UCSD-AML1 (cell line): ENCODE results near the gene KANK4.
A peak's percentile ranks its signal among the peaks of the same experiment; 100 is the strongest.
"Not testable (repeated sequence)": the region's sequence is repeated elsewhere in the genome, so short reads cannot be mapped to it uniquely, and the experiment has no call there.

Experiments
- DNase-seq: peaks from one replicate; lab custom pipeline; 2025; ENCODE audit not compliant: unreplicated experiment; lab: John Stamatoyannopoulos, UW

The KANK4 gene

DNA sequence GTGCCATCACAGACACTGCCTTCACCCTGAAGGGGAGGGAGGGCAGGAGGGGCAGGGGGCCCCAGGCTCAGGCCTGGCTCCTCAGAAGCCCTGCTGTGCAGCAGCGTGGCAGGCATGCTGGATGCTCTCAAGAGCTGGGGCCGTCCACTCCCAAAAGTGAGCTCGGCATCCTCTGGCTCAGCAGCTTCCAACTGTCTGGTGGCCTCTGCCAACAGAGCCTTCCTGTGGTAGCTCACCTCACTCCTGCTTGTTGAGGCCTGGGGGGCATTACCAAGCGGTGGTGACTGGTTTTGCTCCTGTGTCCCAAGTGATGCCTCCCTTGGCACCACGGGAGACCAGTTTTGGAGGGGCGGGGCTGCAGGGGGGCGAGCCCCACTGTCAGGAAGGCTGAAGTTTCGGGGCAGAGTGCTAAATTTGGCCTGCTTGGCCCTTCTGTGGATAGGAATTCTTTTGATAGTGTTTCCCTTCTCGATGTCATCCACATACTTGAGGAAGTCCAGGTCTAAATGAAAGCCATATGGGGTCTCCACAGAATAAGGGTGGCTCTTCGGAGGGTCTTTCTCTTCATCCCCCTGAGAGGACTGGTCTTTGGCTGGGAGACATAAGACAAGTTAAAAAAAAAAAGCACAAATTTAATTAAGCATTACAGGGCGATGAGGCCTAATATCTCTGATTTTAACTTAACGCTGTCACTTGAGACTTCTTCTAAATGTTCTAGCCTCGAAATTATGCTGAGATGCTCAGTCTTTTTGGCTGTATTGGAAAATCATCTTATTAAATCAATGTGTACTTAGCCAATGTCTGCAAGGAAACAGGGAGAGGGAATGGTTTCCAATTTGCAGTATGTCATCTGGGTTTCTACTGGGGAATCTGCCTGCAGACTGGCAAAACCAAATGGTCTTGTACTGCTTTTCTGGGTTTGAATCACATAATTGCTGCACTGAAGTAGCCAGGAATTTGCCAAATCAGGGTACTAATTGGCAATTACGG lies 44.4 kb downstream of the KANK4 start:
- no peak for DNase-seq

DNA sequence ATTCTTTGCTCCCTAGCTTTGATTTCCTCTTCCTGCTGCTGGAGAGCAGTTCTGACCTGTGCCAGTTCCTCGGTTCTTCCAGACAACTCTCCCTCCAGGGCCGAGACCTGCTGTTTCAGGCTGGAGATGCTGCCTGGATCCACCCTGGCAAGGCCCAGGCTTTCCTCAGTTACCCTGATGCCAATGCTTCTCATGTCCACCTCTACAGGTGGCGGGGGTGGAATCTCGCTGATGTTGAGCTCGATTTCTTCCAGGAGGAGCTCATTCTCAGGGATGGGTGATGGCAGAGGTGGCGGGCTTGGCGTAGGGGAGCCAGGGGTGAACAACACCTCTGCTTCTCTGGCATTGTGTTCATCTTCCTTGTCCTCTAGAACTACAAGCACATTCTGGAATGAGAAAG lies 45.3 kb downstream of the KANK4 start:
- DNase-seq, result no peak

DNA sequence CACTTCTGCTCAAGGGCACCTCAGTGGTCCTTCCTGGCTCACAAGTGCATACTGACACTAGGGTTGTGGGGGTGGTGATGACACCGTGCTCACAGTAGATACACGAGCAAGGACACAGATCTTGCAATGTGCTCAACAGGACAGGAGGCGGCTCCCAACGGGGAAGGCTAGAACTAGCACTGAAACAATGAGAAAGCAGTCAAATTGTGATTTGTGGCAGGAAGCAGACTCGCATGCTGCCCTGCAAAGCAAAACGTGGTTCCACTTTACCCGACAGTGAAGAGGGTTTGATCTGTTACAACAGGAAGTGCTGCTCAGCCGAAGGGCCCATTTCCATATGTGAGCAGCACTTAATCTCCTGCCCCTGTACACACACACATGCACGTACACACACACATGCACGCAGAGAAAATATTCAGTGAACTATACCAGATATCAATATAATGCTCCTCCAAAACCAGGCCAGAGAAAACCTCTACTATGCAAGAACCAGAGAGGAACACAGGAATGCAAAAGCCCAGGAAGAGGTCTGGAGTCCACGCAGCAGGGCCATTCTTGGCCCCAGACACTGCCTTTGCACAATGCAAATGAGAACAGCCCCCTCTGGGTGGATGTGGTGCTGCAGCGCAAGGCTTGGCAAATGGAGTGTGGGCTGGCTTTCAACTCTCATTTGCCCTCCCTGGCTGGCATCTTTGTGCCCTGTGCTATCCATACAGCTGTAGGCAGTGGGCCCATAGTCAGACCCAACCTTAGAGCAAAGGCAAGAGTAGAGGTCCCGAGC lies 47.1 kb downstream of the KANK4 start:
- DNase-seq, result peak; percentile 74

DNA sequence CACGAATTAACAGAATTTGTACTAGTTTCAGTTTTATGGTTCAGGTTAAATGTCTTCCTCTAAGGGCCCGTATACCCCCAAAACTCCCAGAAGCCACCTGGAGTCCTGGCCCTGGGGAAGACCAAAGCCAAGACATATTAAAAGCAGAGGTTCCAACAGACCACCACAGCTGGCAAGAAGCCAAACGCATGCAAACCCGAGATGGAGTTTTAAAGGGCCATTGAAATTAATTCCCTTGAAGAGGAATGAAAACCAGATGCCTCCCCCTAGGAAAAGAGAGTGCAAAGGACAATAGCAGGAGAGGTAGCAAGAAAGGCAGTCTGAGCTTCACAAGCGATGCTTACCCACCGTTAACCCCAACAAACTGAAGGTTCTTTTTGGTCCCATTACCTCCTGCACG lies 48.1 kb downstream of the KANK4 start:
- no peak for DNase-seq

DNA sequence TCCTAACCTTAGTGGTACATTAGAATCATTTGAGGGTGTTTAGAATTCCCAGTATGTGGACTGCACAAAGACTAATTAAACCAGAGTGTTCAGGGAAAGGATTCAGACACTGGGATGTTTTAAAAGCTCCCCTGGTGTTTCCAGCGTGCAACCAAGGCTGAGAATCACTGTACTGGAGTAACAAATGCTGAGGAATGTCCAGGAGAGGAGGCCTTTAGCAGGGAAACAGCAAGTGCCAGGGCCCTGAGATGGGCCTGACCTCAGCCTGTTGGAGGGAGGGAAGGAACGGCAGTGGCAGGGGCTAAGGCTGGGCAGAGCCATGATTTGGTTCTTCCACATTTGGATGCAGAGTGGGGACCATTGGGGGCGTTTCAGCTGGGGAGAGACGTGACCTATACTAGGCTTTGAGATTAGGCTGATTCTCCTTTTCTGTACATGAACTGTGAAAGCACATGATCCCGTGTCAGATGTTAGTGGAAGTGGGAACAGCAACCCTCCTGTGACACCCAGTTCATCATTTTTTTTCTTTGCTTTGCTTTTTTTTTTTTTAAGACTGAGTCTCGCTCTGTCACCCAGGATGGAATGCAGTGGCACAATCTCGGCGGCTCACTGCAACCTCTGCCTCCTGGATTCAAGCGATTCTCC lies 49.3 kb downstream of the KANK4 start:
- no peak for DNase-seq

DNA sequence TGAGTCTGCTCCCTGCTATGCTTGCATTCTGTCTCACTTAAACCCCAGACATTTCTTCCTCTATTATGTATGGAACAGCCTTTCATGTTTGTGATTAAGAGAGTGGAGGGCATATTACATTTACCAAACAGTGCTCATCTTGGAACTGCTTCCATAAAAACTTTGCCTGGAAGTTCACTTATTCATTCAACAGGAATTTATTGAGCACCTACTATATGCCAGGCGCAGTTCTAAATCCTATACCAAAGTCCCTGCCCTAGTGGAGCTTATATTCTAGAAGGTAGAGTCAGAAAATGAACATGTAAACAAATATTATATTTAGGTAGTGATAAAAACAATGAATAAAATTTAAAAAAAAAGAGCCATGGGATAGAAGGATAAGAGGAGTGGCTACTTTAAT lies 49.8 kb downstream of the KANK4 start:
- no peak for DNase-seq

DNA sequence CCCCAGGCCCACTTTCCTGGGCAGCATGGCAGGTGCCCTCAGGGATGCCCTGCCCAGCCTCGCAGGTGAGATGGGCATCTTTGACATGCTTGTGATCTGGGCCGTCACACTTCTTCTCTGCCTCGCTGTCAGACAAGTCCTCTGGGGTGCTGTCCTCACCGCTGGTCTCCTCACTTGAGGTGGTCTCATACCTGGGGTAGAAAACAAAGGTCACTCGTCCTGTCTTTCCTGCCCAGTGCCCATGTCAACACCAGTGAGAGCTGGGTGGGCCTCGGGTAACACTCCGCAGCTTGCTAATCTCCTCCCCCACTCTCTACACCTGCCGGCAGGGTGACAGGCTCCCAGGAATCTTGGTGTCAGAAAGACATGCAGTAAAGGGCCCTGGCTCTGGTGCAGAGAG lies 50.9 kb downstream of the KANK4 start:
- DNase-seq, result no peak

DNA sequence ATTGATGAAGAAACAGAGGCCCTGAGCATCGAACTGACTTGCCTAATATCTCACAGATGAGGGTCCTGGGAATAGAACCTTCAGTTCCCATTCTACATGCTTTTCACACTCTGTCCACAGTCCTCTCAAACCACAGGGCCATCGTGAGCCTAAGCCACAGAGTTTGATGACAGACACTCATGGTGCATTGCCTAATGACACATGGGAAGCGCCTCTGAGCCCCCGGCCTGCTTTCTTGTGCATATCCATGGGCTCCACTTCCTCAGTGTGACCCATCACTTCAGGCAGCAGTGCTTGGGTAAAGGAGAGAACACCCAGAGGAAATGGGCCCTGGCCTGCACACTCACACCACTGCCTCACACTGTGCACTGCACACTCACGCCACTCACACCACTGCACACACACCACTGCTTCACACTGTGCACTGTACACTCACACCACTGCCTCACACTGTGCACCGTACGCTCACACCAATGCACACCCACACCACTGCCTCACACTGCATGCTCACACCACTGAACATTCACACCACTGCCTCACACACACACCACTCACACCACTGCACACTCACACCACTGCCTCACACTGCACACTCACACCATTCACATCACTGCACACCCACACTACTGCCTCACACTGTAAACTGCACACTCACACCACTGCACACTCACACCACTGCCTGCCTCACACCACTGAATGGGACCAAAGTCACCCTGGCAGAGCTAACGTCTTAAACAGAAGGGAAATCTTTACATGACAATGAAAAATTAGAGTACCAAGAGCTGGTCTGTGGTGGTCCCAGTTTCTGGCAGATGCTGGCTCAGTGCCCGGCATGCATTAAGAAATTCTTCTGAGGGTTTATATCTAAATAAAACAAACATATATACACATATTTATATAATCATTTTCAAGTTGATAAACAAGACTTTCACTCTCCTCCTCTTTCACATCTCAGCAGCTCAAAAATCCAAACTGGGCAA lies 53.0 kb downstream of the KANK4 start:
- peak; percentile 27 for DNase-seq

DNA sequence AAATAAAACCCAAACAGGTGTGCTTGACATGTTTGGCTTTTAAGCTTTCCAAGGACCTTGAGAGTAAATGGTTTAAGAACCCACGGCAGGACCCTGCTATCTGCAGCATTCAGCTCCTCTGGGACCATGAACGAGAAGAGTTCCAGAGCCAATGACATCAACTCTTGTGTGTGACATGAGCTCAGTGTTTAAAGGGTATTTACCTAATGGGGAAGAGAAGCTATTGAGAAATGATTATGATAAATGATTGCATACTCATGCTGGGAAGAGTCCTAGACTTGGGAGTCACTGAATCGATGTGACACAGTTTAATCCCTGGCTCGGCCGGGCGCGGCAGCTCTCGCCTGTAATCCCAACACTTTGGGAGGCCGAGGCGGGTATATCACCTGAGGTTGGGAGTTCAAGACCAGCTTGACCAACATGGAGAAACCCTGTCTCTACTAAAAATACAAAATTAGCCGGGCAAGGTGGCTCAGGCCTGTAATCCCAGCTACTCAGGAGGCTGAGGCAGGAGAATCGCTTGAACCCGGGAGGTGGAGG lies 55.4 kb downstream of the KANK4 start:
- no peak for DNase-seq

DNA sequence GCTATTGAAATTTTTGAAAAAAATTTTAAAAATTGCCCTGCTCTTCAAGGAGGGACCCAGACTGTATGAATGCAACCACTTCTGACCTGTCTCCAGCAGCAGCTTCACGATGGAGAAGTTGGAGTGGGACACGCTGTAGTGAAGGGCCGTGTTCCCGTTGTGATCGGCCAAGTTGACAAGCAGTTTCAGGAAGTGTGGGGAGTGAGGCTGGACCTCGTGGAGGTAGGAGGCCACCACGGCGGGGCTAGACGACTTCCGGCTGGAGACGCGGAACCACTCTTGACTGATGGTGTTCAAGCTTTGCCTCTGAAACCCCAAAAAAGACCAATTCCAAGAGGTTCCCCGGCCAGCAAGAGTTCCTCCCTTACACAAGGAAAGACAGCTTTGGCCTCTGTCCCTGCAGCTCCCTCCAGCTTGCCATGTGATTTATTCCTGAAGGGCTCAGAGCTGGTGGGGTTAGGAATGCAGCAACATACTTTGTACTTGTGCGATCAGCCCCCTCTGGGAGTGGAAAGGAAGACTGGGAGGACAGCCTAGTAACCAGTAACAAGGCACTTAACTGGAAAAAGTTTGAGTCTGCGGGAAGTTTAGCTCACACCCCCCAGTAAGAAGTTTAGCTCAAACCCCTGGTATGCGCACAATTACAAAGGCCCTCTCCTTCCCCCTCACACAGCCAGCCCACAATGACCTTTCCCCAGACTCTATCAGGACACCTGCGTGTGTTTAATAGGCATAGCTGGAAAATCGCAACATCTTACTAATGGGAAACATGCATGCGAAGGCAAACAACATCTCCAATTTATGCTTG lies 56.0 kb downstream of the KANK4 start:
- DNase-seq, result peak; percentile 75

DNA sequence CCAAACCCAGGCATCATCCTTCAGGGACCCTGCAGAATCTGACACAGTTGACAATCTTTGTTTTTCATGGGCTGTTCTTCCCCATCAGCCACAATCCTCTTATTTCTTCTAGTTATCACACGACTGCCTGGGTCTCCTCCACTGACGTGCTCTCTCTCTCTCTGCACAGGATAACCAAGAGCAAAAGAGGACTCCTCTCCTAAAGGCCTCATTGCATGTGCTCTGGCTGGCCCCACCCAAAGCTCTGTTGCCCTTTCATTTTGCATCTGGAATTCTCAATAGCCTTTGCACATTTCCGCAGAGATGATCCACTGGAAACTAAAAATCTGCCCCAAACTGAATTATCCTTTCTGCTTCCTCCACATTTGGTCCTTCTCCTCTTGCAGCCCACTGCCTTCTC lies 58.5 kb downstream of the KANK4 start:
- DNase-seq, result no peak

DNA sequence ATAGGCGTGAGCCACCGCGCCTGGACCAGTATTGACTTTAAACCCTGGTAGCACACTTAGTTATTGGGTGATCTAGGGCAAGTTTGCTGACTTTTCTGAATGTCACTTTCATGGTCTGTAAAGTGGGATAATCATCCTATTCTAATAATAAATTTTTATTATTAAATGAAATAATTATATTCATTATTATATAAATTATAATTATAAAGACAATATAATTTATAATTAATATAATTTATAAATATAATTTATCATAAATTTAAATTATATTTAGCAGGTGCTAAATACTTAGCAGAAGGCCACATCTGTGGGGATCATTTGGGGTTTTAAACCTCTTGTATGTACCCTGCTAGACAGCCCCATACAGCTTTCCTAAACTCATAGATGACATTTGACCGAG lies 59.7 kb downstream of the KANK4 start:
- DNase-seq, result no peak

DNA sequence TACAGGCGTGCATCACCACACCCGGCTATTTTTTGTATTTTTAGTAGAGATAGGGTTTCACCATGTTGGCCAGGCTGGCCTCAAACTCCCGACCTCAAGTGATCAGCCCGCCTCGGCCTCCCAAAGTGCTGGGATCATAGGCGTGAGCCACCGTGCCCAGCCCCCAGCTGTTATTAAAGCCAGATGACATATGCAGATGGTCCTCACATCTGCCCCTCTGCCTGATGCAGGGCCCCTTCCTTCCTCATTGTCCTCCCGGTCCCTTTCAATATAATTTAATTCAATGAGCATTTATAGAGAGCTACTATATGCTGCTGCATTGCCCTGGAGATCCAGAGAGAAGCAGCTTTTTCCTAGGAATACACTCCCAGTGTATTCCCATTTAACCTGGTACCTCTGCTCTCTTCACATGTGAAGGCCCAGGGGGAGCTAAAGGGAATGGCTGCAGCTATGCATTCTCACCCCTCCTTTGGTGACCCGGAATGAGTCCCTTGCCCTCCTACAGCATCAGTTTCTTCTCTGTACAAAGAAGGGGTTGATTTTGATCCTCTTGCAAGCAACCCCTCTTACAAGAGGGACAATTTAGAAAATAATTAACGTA lies 69.0 kb downstream of the KANK4 start:
- DNase-seq, result no peak

DNA sequence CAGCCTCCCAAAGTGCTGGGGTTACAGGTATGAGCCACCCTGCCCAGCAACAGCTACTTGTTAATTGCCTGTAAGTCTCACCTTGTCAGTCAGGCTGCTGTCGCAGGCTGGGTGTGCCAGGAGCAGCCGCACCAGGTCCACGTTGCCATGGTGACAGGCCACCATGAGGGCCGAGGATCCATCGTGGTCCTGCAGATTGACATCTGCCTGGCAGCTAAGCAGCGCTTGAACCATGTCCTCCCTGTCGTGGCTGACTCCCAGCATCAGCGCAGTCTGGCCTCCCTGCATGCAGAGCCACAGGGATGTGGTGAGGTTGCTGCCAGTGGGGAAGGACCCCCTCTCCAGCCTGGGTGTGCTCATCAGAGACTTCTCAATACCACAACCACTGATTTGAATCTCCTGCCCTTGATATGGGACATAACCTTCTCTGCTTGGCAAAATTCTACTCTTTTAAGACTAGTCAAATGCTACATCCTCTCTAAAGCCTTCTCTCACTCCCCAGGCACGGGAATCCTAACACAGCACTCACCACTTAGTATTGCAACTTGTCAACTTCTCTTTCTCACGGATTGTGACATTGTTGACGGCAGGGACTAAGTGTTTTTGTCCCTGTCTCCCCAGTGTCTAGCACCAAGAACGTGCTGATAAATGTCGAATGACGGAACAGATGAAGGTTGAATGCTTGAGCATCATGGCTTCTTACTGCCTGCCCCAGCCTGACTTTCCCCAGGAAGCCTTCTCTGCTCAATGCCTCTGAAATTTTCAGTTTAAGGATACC lies 71.7 kb downstream of the KANK4 start:
- DNase-seq, result no peak

DNA sequence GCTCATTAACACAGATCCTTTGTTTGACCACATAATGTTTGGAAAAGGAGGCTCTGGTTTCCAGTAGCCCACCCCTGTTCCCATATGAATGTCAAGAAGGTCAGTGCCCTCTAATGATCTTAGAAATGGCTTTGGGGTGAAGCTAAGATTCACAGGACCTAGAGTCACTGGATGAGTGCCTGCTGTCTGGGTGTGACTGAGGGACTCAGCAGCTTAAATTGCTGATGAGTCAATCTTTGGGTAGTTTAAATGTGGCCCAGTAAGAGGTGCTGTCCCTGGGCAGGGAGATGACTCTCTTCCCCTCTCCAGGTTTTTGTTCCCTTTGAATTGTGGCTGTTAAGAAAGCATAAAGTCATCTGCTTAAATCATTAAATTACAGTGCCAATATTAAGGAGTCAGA lies 74.0 kb downstream of the KANK4 start:
- no peak for DNase-seq

DNA sequence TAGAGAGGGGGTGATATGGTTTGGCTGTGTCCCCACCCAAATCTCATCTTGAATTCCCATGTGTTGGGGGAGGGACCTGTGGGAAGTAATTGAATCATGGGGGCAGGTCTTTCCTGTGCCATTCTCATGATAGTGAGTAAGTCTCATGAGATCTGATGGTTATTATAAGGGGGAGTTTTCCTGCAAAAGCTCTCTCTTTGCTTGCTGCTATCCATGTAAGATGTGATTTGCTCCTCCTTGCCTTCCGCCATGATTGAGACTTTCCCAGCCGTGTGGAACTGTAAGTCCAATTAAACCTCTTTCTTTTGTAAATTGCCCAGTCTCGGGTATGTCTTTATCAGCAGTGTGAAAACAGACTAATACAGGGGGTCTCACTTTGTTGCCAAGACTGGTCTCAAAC lies 74.9 kb downstream of the KANK4 start:
- DNase-seq, result not testable (repeated sequence)

DNA sequence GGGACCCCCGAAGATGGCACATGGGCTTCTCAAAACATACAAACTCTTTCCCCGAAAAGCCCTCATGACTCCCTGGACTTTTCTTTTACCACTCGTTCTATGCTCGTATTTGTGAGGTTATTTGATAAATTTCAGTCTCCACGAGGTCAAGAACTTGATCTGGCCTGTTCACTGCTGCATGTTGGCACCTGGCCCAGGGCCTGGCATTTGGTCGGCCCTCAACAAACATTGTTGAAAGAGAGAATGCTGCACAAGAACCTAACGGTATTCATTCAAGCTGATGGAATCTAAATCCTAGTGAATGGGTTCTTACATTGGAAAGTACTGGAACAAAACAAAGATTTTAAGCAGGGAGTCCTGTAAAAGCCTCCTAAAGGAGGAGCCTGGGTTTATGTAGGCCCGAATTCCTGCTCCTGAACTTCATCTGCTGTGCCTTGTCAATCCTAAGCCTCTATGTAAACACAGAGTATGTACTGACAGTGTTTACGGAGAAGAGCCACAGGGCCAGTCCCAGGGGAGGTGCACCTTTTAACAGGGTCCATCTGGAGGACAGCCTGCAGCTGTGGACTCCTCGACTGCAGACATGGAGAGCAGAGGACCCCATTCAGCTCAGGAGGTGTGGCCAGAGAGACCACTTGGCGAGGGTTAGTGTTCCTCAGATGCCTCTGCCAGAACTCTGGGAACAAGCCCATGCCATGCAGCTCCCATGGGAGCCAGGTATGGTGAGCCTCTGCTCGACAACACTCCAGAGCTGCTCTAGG lies 77.7 kb downstream of the KANK4 start:
- no peak for DNase-seq
